GM12874 (cell line): ENCODE measurements around the gene SLC22A1.

ENCODE experiments used
- CTCF ChIP-seq: IDR thresholded peaks from 2 replicates; pipeline ENCODE4 v1.5.1; 2011; ENCODE audit warnings: low read depth, mild to moderate bottlenecking, control low read depth, low read length, moderate library complexity; ENCODE audit not compliant: insufficient read depth

SLC22A1 gene

DNA sequence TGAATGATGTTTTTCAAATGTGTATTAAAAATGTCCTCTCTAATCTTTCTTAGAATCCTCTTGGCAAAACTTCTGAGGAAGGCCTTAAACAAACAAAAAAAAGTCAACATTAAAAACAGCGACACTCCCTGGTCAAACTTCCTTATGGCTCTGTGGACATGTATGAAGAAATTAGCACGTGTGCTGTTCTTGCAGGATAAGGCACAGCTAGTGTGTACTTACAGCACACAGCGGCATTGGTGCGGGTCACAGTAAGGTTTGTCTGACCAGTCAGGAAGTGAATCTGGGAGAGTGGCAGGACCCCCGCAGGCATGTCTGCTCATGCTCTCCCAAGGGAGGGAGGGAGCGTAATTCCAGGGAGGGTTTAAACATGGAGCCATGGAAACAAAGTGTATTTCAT lies 38.8 kb downstream of the SLC22A1 start:
- TF ChIP-seq CTCF = no peak

- TF ChIP-seq CTCF = no peak
Measured at GRCh38 chr6:160160929-160161646, 39.5 kb downstream of the SLC22A1 start.

- TF ChIP-seq CTCF = no peak
Measured at GRCh38 chr6:160161647-160161986, 40.0 kb downstream of the SLC22A1 start.

DNA sequence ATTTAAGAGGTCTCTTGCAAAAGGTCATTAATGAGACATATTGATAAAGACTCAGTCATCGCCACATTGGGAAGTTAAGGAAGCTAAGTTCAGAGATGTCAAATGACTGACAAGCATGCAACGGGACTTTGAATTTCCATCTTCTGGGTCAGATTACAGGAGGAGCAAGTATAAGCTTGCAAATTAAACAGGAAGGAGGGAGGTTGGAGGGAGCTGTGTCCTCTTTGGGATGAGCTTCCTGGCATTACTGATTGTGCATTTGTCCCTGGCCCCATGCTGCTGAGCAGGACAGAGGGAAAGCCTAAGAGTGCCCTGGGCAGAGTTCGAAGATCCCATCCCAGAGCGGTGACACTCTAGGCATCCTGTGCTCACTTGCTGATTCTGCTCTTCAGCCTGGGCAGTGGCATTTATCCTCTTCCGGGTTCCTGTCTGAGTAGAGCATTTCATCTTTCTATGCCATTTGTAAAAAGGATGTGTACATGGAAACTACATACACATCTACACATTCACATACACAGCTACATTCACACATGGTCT lies 40.5 kb downstream of the SLC22A1 start:
- no peak for TF ChIP-seq CTCF

DNA sequence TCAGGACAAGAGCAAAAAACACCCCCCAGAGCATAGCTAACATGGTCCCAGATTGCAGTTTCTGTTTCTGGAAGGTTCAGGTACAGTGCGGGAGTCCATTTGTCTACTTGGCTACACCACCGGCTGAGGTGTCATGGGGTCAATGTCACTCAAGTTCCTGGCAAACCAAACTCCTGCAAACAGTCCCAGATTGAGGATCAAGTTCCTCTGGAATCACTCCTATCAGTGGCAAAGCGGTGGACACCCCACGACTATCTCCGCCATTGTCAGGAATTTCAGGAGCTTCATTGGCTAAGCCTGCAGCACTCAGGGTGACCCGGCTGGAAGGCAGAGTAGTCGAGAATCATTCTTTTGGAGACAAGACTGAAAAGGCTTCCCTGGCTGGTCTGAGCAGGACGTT lies 41.8 kb downstream of the SLC22A1 start:
- TF ChIP-seq CTCF = no peak

GRCh38 chr6:160163912-160164311 lies 42.3 kb downstream of the SLC22A1 start:
- TF ChIP-seq CTCF = no peak

- TF ChIP-seq CTCF = no peak
Measured at GRCh38 chr6:160167604-160168399, 46.2 kb downstream of the SLC22A1 start.
